Neuron (in vitro differentiated cells): ENCODE results near the gene PRDM2.
"Not testable (repeated sequence)": the region's sequence is repeated elsewhere in the genome, so short reads cannot be mapped to it uniquely, and the experiment has no call there.

Experiments used
- H2AFZ ChIP-seq: one replicate; pipeline ENCODE4 v1.6.1; 2013; ENCODE audit warnings: low read depth, mild to moderate bottlenecking, inconsistent platforms, low read length, moderate library complexity
- H3K27me3 ChIP-seq: one replicate; pipeline ENCODE4 v1.6.1; 2013; ENCODE audit warnings: low read length; ENCODE audit not compliant: insufficient read depth
- H3K36me3 ChIP-seq: one replicate; pipeline ENCODE4 v1.6.1; 2013; ENCODE audit warnings: low read length; ENCODE audit not compliant: insufficient read depth
- H3K4me1 ChIP-seq: one replicate; pipeline ENCODE4 v1.6.1; 2013; ENCODE audit warnings: low read length; ENCODE audit not compliant: insufficient read depth
- H3K4me3 ChIP-seq: 2 replicates; pipeline ENCODE4 v1.5.1; 2013; ENCODE audit warnings: mild to moderate bottlenecking, low read length, moderate library complexity
- H3K9me3 ChIP-seq: one replicate; pipeline ENCODE4 v1.6.1; 2013; ENCODE audit warnings: low read length

The PRDM2 gene

DNA sequence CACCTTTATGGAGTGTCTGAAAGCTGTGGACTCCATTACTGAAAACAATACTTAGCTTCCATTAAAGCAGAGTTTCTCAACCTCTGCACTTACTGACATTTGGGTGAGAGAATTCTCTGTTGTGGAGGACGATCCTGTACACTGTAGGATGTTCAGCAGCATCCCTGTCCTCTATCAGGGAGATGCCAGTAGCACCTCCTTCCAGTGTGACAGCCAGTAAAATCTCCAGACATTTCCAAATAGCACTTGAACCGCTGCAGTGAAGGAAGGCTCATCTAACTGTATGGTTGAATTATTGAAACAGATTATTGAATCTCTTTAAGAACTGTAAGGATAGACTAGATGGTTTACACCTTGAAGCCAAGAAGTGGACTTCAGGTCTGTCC, 3.1 kb downstream of the PRDM2 start:
- no peaks in the 10 kb centered on the region for H3K36me3 ChIP-seq
- H2AFZ ChIP-seq, result no peak overlapping the region
- no peaks in the 10 kb centered on the region for H3K9me3 ChIP-seq
- H3K4me1 ChIP-seq, result peaks cover 12% of the 10 kb centered on the region
- no peaks in the 10 kb centered on the region for H3K27me3 ChIP-seq
- H3K4me3 ChIP-seq, result no peak overlapping the region

DNA sequence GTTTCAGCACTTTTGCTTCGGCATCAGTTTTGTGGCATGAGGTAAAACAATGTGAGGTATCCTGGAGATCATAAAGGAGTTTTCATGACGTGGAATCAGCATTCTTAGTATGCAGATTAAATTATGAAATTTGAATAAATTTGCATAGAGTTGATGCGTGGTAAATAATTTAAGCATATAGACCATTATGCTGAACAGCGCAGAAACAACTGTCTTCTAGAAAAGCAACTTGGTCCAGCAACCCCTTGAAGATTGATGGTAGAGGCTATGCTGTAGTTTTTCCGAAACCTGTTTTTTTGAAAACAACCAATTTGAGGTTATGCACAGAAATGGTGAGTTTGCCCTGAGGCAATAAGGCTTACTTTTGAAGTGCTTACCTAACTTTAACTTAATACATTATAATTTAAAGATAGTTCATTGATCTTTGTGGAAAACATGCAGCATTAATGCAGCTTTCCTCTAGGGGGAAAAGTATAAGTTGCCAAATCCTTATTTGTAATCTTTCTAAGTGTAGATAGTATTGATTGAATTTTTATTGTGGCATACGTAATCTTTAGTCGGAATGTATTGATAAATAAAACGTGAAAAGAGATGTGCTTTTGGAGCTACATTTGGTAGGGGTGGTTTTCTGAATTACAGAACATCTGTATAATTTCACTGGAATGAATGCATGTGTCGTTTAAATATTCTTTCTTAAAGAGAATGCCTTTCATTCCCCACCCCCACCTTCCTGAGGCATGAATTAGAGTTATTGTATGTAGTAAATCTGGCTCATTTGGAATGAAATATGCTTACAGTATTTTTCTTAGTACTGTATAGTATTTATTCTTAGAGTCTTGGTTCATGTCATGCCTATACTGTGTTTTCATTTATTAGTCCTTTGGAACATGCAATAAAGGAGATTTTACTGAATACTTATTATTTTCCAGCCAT, 3.8 kb downstream of the PRDM2 start:
- Histone ChIP-seq H2AFZ (no peak overlapping the region), H3K4me3 (no peak overlapping the region), H3K36me3 (no peaks in the 10 kb centered on the region), H3K4me1 (peaks cover 12% of the 10 kb centered on the region), H3K9me3 (no peaks in the 10 kb centered on the region), H3K27me3 (no peaks in the 10 kb centered on the region)

GRCh38 chr1:13706046-13706445, 6.1 kb downstream of the PRDM2 start:
- Histone ChIP-seq H3K36me3 (no peaks in the 10 kb centered on the region), H3K27me3 (no peaks in the 10 kb centered on the region), H3K4me1 (peaks cover 8% of the 10 kb centered on the region), H3K9me3 (no peaks in the 10 kb centered on the region), H2AFZ (no peak overlapping the region), H3K4me3 (no peak overlapping the region)

DNA sequence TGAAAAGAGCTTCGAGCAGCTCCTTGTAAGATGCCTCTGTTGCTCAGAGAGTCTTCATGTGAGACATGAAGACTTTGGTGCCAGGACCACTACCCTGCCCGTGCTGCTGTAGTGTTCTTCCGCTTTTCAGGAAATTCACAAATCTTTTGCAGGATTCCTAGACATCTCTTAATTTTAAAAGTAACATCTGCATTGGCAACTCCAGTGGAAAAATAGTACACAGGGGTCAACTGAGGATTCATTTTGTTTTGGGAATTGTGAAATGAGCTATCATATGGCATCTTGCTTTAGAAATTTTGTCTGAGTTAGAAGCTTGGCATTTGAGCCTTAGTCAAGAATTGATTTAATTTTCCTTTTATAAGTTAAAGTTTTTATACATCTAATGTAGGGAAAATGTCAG, 7.2 kb downstream of the PRDM2 start:
- no peaks in the 10 kb centered on the region for H3K36me3 ChIP-seq
- no peaks in the 10 kb centered on the region for H3K9me3 ChIP-seq
- H3K4me1 ChIP-seq, result no peaks in the 10 kb centered on the region
- H2AFZ ChIP-seq, result no peak overlapping the region
- H3K4me3 ChIP-seq, result no peak overlapping the region
- no peaks in the 10 kb centered on the region for H3K27me3 ChIP-seq

DNA sequence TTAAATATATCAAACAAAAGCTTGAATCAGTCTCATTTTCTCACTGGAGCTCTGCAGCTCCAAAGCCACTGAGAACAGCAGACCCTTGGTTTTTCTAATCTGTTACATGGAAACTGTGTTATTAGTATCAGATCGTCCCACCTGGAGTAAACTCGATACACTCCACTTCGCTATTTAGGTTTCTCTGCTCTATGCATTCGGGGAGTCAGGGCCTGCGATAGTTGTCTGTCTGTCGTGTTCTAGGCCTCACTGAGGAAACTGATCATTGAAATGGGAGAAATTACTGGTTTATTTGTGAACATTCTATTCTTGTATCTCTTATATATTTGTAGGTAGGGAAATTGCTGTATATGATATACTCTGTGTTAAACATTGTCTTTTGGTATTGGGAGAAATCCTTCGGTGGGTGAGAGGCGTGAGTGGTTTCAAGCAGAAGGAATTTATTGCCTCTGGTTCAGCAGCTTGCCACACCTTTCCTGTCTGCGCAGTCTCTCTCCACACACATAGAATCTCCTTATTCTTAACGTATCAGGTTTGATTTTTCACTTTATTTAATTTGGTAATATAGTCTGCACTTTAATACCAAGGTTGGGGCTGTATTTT, 8.5 kb downstream of the PRDM2 start:
- Histone ChIP-seq H3K27me3 (no peaks in the 10 kb centered on the region), H3K4me3 (no peak overlapping the region), H3K36me3 (no peaks in the 10 kb centered on the region), H3K9me3 (no peaks in the 10 kb centered on the region), H3K4me1 (no peaks in the 10 kb centered on the region), H2AFZ (no peak overlapping the region)

GRCh38 chr1:13710086-13710485, 10.1 kb downstream of the PRDM2 start:
- H3K27me3 ChIP-seq, result no peaks in the 10 kb centered on the region

GRCh38 chr1:13714851-13715250, 14.9 kb downstream of the PRDM2 start:
- H3K27me3 ChIP-seq, result no peaks in the 10 kb centered on the region
- peaks cover 2% of the 10 kb centered on the region for H3K36me3 ChIP-seq
- H3K4me3 ChIP-seq, result no peak overlapping the region
- no peaks in the 10 kb centered on the region for H3K4me1 ChIP-seq
- H3K9me3 ChIP-seq, result no peaks in the 10 kb centered on the region
- H2AFZ ChIP-seq, result no peak overlapping the region

More at GRCh38 chr1:13710086-13710485, 10.1 kb downstream of the PRDM2 start:
- H3K9me3 ChIP-seq, result no peaks in the 10 kb centered on the region
- no peaks in the 10 kb centered on the region for H3K36me3 ChIP-seq
- no peak overlapping the region for H3K4me3 ChIP-seq
- no peak overlapping the region for H2AFZ ChIP-seq
- no peaks in the 10 kb centered on the region for H3K4me1 ChIP-seq

DNA sequence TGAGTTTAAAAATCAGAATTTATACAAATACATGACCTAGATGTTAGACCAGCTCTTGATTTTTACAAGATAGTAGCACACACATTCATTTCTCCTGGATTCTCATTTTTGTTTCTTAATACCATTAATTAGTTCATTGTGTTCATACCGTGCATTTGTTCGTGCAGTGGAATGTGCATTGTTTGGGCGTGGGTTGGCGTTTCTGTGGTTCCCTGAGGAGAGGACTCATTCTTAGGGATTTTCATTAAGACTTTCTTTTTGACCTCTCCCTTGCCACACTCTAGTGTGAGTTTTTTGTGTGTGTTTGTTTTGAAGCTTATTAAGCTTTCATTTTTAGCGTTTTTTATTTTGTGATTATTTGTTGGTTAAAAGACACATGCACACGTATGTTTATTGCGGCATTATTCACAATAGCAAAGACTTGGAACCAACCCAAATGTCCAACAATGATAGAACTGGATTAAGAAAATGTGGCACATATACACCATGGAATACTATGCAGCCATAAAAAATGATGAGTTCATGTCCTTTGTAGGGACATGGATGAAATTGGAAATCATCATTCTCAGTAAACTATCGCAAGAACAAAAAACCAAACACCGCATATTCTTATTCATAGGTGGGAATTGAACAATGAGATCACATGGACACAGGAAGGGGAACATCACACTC, 15.8 kb downstream of the PRDM2 start:
- H3K9me3 ChIP-seq, H3K4me1 ChIP-seq, H3K4me3 ChIP-seq, H2AFZ ChIP-seq, H3K27me3 ChIP-seq, H3K36me3 ChIP-seq: not testable (repeated sequence)

- no peak overlapping the region for H2AFZ ChIP-seq
- peaks cover 2% of the 10 kb centered on the region for H3K36me3 ChIP-seq
- no peak overlapping the region for H3K4me3 ChIP-seq
- H3K27me3 ChIP-seq, result no peaks in the 10 kb centered on the region
- H3K9me3 ChIP-seq, result no peaks in the 10 kb centered on the region
- H3K4me1 ChIP-seq, result no peaks in the 10 kb centered on the region
These were observed 22.9 kb downstream of the PRDM2 start for GRCh38 chr1:13722808-13723360.

DNA sequence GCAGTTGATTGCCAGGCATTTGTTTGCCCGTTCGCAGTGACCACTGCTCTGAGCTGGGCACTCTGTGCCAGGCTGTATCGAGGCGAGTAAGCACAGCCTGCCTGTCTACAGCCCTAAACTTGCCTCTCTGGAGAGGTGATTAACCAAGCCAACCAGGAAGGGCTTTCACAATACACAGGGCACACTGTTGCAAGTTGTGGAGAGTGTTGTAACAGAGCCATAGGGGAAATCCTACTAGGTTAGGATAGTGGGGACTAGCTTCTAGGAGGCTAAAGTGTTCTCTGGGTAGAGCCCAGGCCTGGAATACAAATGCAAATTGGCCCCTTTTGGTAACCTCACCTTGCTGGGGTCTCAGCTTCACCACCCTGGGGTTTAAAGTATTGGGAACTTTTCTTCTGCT, 23.8 kb downstream of the PRDM2 start:
- Histone ChIP-seq H3K27me3 (no peaks in the 10 kb centered on the region), H3K4me1 (peaks cover 8% of the 10 kb centered on the region), H3K9me3 (no peaks in the 10 kb centered on the region), H3K36me3 (no peaks in the 10 kb centered on the region), H2AFZ (no peak overlapping the region), H3K4me3 (no peak overlapping the region)

GRCh38 chr1:13725714-13726175, 25.8 kb downstream of the PRDM2 start:
- H3K4me1 ChIP-seq, result peaks cover 12% of the 10 kb centered on the region
- H3K27me3 ChIP-seq, result no peaks in the 10 kb centered on the region
- H3K9me3 ChIP-seq, result no peaks in the 10 kb centered on the region
- no peak overlapping the region for H2AFZ ChIP-seq
- H3K4me3 ChIP-seq, result no peak overlapping the region
- H3K36me3 ChIP-seq, result no peaks in the 10 kb centered on the region

DNA sequence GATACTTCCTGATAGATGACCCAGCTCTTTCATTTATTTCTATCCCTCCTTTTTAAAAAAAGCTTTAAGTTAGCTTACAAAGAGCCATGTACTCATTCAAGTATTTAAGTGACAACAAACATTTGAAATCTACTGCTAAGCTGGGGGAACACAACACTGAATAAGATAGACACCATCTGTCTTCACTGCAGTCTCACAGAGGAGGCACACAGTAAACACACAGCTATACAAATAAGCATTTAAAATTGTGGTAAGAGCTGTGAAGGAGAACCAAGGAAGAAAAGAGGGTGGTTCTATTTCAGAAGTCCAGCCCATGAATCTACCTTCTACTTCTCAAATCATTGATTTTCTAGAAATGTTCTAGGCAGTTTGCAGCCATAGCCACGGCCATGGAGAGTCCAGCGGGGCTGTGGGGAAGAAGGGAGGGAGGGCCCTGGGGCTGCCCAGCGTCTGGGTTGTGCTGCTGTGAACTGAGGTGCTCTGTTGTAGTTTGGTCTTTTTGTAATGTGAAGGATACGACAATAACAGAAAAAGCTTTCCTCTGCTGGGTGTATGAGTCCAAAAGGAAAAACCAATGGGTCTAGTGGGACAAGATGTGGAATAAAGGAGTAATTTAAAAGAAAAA, 28.2 kb downstream of the PRDM2 start:
- H3K36me3 ChIP-seq, result peaks cover 5% of the 10 kb centered on the region
- H3K4me3 ChIP-seq, result no peak overlapping the region
- H3K4me1 ChIP-seq, result peaks cover 17% of the 10 kb centered on the region
- no peaks in the 10 kb centered on the region for H3K27me3 ChIP-seq
- no peaks in the 10 kb centered on the region for H3K9me3 ChIP-seq
- no peak overlapping the region for H2AFZ ChIP-seq
